PFSK-1 (cell line): ENCODE results near the gene BTG1.

Experiments used
- FOXP2 ChIP-seq: optimal IDR thresholded peaks from 2 replicates; pipeline ENCODE3; 2011; ENCODE audit warnings: borderline replicate concordance, control low read depth, inconsistent platforms; ENCODE audit not compliant: insufficient read depth; ENCODE audit errors: extremely low read length, extremely low read depth
- POLR2AphosphoS5 ChIP-seq: IDR thresholded peaks from 2 replicates; pipeline ENCODE4 v1.6.1; 2012; ENCODE audit warnings: low read depth, mild to moderate bottlenecking, control low read depth, low read length, moderate library complexity
- SIN3A ChIP-seq: IDR thresholded peaks from 2 replicates; pipeline ENCODE4 v1.6.1; 2012; ENCODE audit warnings: mild to moderate bottlenecking, low read length, moderate library complexity, borderline replicate concordance; ENCODE audit not compliant: insufficient read depth
- TAF1 ChIP-seq: IDR thresholded peaks from 2 replicates; pipeline ENCODE4 v1.6.1; 2012; ENCODE audit warnings: low read length, control low read depth, borderline replicate concordance; ENCODE audit not compliant: insufficient read depth
- TF ChIP-seq, protein P1 (sequence below), 2 experiments: IDR thresholded peaks; 2 replicates each; pipeline versions ENCODE4 v1.6.1 to v1.8.0; 2011 to 2012; ENCODE audit warnings: low read depth in 2 of 2, low read length in 2 of 2, control low read depth in 1 of 2, inconsistent platforms in 1 of 2, mild to moderate bottlenecking in 1 of 2, moderate library complexity in 1 of 2; ENCODE audit not compliant: insufficient read depth in 1 of 2

GRCh38 chr12:92123780-92124688, 21.6 kb downstream of the BTG1 start:
- TF ChIP-seq SIN3A (no peak), POLR2AphosphoS5 (no peak), TAF1 (no peak), FOXP2 (no peak)
- TF ChIP-seq, protein P1, sequence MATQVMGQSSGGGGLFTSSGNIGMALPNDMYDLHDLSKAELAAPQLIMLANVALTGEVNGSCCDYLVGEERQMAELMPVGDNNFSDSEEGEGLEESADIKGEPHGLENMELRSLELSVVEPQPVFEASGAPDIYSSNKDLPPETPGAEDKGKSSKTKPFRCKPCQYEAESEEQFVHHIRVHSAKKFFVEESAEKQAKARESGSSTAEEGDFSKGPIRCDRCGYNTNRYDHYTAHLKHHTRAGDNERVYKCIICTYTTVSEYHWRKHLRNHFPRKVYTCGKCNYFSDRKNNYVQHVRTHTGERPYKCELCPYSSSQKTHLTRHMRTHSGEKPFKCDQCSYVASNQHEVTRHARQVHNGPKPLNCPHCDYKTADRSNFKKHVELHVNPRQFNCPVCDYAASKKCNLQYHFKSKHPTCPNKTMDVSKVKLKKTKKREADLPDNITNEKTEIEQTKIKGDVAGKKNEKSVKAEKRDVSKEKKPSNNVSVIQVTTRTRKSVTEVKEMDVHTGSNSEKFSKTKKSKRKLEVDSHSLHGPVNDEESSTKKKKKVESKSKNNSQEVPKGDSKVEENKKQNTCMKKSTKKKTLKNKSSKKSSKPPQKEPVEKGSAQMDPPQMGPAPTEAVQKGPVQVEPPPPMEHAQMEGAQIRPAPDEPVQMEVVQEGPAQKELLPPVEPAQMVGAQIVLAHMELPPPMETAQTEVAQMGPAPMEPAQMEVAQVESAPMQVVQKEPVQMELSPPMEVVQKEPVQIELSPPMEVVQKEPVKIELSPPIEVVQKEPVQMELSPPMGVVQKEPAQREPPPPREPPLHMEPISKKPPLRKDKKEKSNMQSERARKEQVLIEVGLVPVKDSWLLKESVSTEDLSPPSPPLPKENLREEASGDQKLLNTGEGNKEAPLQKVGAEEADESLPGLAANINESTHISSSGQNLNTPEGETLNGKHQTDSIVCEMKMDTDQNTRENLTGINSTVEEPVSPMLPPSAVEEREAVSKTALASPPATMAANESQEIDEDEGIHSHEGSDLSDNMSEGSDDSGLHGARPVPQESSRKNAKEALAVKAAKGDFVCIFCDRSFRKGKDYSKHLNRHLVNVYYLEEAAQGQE (IDR thresholded peaks at IDR 0.05; ENCODE audit: insufficient read depth in 1 of 2, low read depth in 2 of 2, low read length in 2 of 2) = no peak
